UCSD-AML1 (cell line): Measurements from ENCODE around the gene SUPT3H.

Experiments used
- DNase-seq: peaks from one replicate; lab custom pipeline; 2025; ENCODE audit not compliant: unreplicated experiment; lab: John Stamatoyannopoulos, UW

Gene SUPT3H

GRCh38 chr6:44965708-44966107 is 412.0 kb downstream of the SUPT3H start:
- DNase-seq = no peak

GRCh38 chr6:44960898-44961297 is 416.8 kb downstream of the SUPT3H start:
- DNase-seq = no peak

GRCh38 chr6:44959651-44960050 is 418.1 kb downstream of the SUPT3H start:
- no peak for DNase-seq

- DNase-seq = no peak
Observed at GRCh38 chr6:44957156-44957555, 420.6 kb downstream of the SUPT3H start.

GRCh38 chr6:44956396-44956795 is 421.3 kb downstream of the SUPT3H start:
- DNase-seq = no peak

GRCh38 chr6:44955145-44955544 is 422.6 kb downstream of the SUPT3H start:
- no peak for DNase-seq

- no peak for DNase-seq
Observed at GRCh38 chr6:44954281-44954680, 423.5 kb downstream of the SUPT3H start.

GRCh38 chr6:44951253-44951747 is 426.4 kb downstream of the SUPT3H start:
- no peak for DNase-seq

GRCh38 chr6:44949596-44950201 is 428.0 kb downstream of the SUPT3H start:
- DNase-seq = no peak

GRCh38 chr6:44943541-44943940 is 434.2 kb downstream of the SUPT3H start:
- no peak for DNase-seq

GRCh38 chr6:44942798-44943197 is 434.9 kb downstream of the SUPT3H start:
- no peak for DNase-seq

- no peak for DNase-seq
Observed at GRCh38 chr6:44942201-44942600, 435.5 kb downstream of the SUPT3H start.

- DNase-seq = no peak
Observed at GRCh38 chr6:44940367-44940766, 437.4 kb downstream of the SUPT3H start.

- DNase-seq = no peak
Observed at GRCh38 chr6:44935693-44936300, 441.9 kb downstream of the SUPT3H start.

- DNase-seq = no peak
Observed at GRCh38 chr6:44933108-44933507, 444.6 kb downstream of the SUPT3H start.

- no peak for DNase-seq
Observed at GRCh38 chr6:44932651-44933091, 445.1 kb downstream of the SUPT3H start.

GRCh38 chr6:44931385-44931784 is 446.3 kb downstream of the SUPT3H start:
- no peak for DNase-seq

- no peak for DNase-seq
Observed at GRCh38 chr6:44926556-44926955, 451.2 kb downstream of the SUPT3H start.

- DNase-seq = no peak
Observed at GRCh38 chr6:44925100-44925739, 452.5 kb downstream of the SUPT3H start.

- no peak for DNase-seq
Observed at GRCh38 chr6:44923444-44923843, 454.3 kb downstream of the SUPT3H start.

GRCh38 chr6:44921798-44922197 is 455.9 kb downstream of the SUPT3H start:
- DNase-seq = no peak

GRCh38 chr6:44920952-44921491 is 456.7 kb downstream of the SUPT3H start:
- no peak for DNase-seq
